Astrocyte of the cerebellum (primary cell): ENCODE measurements around the gene DIAPH3.

Source experiments
- DNase-seq: peaks from one replicate; pipeline ENCODE4 v3.0.0-alpha.2; 2011; ENCODE audit warnings: low read depth
- H3K4me3 ChIP-seq: 2 replicates; pipeline ENCODE4 v1.5.1; 2011; ENCODE audit warnings: mild to moderate bottlenecking, low read depth, low read length, moderate library complexity
- in situ Hi-C: cut with HindIII; loops from 2 replicates; pipeline ENCODE4 v1.10.0; 2017; ENCODE audit warnings: low sequenced_read_pairs
- TF ChIP-seq, protein P1 (sequence below): IDR thresholded peaks from 2 replicates; pipeline ENCODE4 v1.5.1; 2012; ENCODE audit warnings: low read length, low read depth, moderate library complexity, mild to moderate bottlenecking; ENCODE audit errors: missing control alignments

DIAPH3 gene

DNA sequence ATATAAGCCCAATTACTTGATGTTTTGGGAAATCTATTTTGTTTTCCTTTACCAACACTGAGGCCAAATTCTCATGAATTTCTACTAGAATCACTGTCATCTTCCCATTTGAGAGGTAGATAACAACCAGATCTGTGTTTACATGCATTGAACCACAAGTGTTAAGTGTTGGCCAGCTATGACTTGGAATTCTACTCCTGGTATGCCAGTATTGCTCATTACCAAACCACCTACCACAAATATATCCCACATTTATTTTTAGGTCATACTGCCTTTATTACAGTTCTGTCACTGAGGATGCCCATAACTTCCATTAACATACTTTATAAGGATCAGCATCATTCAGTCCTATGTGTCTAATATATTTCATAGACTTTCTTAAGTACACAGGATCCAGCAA is 328.9 kb downstream of the DIAPH3 start:
- TF ChIP-seq, protein P1, sequence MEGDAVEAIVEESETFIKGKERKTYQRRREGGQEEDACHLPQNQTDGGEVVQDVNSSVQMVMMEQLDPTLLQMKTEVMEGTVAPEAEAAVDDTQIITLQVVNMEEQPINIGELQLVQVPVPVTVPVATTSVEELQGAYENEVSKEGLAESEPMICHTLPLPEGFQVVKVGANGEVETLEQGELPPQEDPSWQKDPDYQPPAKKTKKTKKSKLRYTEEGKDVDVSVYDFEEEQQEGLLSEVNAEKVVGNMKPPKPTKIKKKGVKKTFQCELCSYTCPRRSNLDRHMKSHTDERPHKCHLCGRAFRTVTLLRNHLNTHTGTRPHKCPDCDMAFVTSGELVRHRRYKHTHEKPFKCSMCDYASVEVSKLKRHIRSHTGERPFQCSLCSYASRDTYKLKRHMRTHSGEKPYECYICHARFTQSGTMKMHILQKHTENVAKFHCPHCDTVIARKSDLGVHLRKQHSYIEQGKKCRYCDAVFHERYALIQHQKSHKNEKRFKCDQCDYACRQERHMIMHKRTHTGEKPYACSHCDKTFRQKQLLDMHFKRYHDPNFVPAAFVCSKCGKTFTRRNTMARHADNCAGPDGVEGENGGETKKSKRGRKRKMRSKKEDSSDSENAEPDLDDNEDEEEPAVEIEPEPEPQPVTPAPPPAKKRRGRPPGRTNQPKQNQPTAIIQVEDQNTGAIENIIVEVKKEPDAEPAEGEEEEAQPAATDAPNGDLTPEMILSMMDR, result no peak
- no peak overlapping the region for H3K4me3 ChIP-seq
- peak; percentile 76 for DNase-seq
- in situ Hi-C loops, result no loop called here

DNA sequence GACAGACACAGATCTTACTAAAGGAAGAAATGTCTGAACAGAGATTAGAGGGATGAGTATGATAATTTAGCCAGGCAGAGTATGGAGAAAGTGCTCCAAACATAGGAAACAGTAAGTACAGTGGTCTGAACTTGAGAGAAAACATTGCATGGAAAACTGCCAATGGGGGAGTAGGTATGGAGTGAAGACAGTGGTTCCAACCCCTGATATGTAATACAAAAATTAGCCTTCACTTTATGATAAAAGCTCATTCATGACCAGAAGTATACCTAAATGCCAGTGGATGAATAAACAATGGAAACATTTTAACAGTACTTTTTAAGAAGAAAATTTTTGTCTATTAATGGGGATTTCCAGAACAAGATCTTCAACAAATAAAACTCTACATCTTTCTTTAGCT is 334.0 kb downstream of the DIAPH3 start:
- no peak overlapping the region for H3K4me3 ChIP-seq
- TF ChIP-seq, protein P1, result no peak
- in situ Hi-C loops, result no loop called here
- DNase-seq, result no peak

DNA sequence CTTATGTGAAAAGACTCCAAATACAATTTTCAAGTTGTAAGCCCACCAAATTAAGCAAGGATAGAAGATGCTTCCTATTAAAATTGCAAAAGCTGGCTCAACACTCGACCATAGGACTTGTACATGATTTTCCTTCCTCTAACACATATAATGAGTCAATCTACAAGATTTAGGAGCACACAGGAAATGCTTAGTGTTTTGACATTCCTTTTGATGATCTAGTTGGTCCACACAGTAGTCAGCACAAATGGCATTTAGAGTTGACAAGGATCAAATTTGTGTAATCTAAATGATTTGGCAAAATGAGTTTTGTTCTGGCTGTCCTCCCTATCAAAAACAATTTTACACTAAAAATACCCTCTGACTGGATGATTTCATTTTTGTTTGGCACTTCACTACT is 340.2 kb downstream of the DIAPH3 start:
- in situ Hi-C loops, result no loop called here
- TF ChIP-seq, protein P1, result no peak
- DNase-seq, result peak; percentile 1
- no peak overlapping the region for H3K4me3 ChIP-seq

DNA sequence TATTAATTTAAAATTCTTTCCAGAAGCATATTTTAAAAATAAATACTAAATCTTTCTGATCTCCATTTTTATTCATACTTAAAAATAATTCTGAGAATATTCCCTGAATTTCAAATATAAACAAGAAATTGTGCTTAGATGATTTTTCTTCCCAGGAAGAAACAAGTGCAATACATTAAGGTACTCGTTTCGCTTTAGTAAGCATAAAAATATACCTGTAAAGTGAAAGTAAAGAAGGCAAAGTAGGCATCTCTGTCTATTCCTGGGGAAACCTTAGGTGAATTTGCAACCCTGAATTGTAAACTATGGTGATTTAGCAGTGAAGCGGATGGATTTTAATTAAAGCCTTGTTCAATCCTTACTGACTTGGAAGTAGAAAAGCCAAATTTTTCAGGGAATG is 354.2 kb downstream of the DIAPH3 start:
- in situ Hi-C loops, result no loop called here
- no peak for DNase-seq
- no peak overlapping the region for H3K4me3 ChIP-seq
- TF ChIP-seq, protein P1, result no peak

DNA sequence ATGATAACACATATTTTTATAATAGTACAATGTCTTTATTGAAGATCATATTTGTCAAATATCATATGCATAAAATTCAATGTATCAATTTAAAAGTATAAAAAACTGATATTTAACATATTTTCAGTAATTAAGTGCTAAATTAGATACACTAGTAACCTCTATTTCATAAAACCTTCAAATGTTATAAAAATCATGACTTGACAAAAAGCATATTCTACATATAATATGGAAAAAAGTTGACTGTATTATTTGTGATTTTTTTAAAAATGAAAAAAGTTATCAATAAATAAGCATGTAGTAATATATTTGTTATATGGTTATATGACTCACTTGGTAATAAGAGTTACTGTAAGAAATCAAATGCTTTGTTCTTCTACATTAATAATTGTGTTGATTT is 356.9 kb downstream of the DIAPH3 start:
- TF ChIP-seq, protein P1, result no peak
- no peak overlapping the region for H3K4me3 ChIP-seq
- in situ Hi-C loops, result no loop called here
- no peak for DNase-seq

DNA sequence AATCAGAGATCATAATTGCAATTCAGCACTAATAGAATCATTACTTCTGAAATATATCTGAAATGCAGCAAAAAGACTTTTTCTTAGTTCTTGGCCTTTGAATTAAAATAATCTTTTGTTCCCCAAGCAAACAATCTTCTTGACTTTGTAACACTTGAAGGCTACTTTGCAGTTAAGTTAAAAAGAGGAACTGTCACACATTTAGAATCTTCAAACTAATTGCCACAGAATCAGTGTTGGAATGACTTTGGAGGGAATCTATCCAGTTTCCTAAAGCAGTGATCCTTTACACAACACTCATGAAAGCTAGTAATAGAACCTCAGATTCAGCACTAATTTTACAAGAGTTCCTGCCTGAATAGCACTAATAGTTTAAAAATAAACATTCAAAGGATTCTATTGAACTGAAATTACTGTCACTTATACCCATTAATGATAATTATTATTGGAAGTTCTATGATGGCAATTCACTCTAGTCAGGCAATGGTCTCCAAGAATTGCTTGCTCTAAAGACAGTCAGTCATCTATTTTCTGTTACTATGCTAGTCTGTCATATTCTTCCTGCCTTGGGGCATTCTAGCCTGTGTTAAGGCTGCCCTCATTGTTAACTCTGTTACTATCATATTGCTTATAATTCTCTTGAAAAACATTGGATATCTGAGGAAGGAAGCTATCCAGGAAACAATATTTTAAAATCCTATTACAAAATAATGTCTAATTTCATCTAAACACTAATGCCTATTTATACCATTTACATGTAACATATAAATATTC is 362.4 kb downstream of the DIAPH3 start:
- TF ChIP-seq, protein P1, result no peak
- in situ Hi-C loops, result no loop called here
- no peak for DNase-seq
- no peak overlapping the region for H3K4me3 ChIP-seq
